T47D (cell line): ENCODE data around the gene HHEX.

ENCODE experiments used
- DNase-seq, 2 experiments: peaks; one replicate each; pipeline versions ENCODE4 v3.0.0 to v3.0.0-alpha.2; 2011 to 2012; ENCODE audit warnings: low read depth in 1 of 2, low spot score in 1 of 2
- JUND ChIP-seq: IDR thresholded peaks from 2 replicates; pipeline ENCODE4 v1.6.1; 2012; ENCODE audit warnings: low read depth
- in situ Hi-C: cut with HindIII; loops from 2 replicates; pipeline ENCODE4 v1.10.0; 2016; ENCODE audit warnings: low sequenced_read_pairs, low pct_unique_long_range_greater_than_20kb

The HHEX gene

DNA sequence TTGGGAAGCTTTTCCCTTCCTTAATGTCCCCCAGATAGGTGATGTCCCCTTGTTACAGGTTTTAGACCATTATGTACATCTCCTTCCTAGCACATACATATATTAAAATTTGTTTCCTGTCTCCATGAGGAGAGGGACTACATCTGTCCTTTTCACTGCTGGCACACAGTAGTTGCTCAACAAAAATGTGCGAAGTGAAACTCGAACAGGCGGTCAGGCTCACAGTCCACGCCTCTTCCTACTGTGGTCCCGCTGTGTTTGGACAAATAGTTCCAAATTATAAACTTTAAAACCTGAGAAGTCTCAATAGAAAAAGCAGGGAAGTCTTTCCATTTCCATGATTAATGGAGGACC, 1.2 kb upstream of the HHEX start:
- TF ChIP-seq JUND: no peak
- DNase-seq: no peak
- in situ Hi-C loops: no loop called here

DNA sequence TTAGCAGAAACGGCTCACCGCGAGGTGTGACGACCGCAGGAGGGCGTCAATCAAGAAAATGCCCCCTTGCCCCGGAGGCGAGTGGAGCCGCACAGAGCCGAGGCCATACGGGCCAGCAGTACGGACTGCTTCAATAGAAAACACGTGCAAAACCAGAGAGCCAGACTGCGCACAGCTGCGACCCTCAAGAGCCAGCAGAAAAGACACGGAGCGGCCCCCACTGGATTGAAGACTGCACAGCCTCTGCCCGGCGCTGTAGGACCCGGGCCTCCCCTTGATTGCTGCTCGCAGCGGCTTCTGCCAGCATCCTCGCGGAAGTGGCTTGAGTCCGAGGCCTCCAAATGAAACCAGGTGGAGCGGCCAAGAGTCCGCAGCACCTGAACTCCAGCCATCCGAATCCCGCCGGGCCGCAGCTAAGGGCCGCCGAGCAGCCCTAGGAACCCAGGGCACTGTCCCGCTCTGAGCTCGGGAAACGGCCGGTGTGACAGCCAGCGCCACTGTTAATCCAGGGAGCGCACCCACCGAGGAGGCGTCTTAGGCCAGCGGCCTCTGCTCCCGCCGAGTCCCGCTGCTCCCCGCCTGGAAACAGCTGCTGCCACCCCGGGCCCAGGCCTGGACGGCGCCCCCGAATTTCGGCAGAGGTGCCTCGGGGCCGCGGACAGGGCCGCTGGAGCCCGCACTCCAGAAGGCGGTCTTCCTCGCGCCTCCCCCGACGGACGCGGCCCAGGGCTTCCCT, 660 bp upstream of the HHEX start:
- DNase-seq: peak in 1 of 2 experiments; percentile 60
- no peak for TF ChIP-seq JUND
- in situ Hi-C loops: no loop called here

DNA sequence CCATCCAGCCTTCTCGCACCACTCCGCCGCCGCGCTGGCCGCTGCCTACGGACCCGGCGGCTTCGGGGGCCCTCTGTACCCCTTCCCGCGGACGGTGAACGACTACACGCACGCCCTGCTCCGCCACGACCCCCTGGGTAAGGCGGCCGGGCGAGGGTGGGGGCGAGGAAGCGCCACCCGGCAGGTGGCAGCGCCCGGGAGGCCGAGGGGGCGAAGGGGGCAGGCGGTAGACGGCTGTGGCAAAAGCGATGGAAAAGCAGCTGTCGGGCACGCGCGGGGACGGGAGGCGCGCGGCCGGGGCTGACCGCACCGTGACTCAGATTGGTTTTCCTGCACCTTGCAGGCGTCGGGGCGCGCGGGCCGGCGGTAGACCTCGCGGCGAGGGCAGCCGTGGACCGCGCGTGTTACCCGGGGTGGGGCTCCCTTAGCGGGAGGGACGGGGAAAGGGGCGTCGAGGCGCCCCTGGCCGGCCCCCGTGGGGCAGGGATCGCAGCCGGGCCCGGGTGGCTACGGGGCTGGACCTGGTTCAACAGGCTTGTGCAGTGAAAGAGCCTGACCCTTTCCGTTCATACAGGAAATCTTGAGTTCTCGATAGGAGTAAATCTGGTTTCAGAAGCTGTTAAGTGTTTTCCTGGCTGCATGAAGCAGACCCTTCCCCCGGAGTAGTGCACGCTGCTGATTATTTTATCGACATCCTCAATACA, 608 bp downstream of the HHEX start:
- DNase-seq: peak; percentile 61 to 73
- in situ Hi-C loops: no loop called here
- no peak for TF ChIP-seq JUND

DNA sequence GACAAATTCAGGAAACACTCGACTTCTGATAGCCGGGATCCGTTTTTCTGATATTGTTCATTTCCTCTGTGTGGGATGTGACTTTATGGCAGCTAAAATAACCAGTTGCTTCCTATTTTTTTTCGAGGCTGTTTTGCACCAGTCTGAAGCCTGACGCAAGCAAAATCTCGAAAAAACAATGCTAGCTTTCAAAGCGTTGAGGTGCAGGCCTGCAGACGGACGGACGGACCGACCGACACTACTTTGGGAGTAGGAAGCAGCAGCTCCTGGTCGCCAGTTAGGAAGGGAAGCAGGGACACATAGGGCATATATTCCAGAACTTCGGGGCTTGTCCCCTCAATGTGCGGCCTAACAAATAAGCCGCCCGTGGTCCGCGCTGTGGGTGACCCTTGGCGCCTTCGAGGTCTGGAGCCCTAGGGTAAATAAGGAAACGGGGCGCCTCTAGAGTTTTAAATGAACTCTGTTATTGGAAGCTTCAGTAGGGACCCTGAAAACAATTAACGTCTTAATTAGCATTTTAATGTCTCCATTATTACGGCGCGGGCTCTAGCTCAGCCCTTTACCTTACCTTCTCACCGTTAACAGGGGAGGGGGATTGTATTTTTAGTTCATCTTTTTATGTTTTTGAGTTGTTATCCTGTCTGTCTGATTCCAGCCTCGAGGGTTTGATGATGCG, 1.3 kb downstream of the HHEX start:
- no peak for TF ChIP-seq JUND
- DNase-seq: no peak
- in situ Hi-C loops: no loop called here

DNA sequence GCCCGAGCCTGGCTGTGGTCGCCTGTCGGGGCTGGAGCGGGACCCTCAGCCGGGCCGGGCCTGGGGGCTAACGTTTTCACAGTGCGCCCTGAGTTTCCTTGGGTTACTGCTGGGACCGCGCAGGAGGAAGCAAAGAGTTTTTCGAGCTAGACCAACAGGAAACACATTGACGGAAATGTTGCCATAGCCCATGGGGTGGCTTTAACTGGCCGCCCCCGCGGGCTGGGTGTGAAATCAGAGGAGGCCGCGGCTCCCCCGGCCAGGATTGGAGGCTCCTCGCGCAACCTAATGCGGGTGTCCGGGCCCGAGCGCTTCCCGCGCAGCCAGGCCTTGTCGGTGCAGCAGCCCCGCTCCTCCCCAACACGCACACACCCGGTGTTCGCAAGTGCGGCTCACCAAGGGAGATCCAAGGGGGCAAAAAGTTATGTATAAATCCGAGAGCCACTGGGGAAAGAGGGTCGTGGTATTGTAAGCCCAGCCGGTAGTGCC, 1.9 kb downstream of the HHEX start:
- in situ Hi-C loops: no loop called here
- TF ChIP-seq JUND: no peak
- DNase-seq: no peak

DNA sequence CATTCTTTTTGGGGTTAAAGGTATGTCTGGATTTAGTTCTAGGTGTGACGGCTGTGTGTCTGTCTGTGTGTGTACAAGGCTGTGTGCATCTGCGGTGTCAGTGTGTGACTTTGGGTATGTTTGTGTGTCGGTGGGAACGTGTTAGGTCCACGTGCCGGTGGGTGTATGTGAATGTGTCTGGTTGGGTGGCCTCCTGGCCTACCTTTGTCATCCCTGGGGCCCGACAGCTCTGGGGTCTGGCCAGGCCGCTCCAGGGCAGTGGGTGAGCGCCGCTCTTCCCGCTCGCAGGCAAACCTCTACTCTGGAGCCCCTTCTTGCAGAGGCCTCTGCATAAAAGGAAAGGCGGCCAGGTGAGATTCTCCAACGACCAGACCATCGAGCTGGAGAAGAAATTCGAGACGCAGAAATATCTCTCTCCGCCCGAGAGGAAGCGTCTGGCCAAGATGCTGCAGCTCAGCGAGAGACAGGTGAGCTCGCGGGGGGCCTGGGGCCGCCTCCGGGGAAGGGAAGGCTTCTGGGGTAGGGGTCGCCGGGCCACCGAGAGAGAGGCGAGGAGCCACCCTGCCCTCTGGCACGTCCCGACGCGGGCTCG, 2.4 kb downstream of the HHEX start:
- in situ Hi-C loops: no loop called here
- no peak for DNase-seq
- no peak for TF ChIP-seq JUND

DNA sequence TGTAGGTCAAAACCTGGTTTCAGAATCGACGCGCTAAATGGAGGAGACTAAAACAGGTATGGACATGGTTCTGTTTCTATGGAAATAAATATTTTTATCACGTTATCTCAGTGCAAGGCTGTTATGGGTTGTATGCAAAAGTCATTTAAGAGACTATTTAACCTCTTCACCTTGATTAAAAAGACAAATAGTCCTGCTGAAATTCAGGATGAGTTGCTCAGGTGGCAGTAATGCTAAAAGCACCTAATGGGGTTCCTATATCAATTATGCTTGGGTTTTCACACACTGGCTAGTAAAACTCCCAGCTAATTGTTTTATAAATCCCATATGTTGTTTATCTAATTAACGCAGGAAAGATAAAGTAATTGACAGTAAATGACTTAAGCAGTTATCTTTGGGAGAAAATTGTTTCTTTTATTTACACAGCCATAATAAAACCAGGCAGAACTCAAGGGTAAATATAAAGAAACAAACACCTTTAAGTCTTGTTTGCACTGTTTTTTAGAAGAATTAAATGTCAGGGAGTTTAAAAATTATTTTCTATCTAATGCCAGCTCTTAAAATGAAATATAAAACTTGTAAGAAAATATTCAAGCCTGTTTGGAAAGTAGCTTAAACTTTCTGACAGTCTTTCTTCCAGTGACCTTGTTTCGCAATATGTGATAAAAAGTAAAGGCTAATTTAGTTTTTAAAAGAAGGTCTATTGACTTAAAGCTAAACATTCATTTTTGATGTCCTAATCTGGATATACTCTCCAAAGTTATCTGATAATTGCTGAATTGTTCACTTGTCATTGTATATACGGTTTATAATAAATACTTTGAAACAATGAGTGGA, 3.2 kb downstream of the HHEX start:
- no peak for TF ChIP-seq JUND
- no peak for DNase-seq
- in situ Hi-C loops: no loop called here

DNA sequence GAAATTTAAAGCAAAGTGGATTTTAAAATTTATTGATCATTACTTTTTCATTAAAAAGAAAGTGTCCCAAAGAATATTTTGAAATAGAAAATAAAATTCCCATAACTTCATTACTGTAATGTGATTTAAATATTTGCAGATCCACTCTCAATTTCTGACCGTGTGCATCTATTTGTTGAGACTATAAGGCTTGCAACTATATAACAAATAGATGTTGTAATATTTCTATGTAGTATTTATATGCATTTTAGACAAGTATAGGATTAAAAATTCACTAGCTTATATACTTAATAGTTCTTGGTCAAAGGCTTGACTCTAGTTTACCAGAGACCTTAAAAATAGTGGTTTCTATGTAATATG, 3.8 kb downstream of the HHEX start:
- in situ Hi-C loops: no loop called here
- TF ChIP-seq JUND: no peak
- DNase-seq: no peak

DNA sequence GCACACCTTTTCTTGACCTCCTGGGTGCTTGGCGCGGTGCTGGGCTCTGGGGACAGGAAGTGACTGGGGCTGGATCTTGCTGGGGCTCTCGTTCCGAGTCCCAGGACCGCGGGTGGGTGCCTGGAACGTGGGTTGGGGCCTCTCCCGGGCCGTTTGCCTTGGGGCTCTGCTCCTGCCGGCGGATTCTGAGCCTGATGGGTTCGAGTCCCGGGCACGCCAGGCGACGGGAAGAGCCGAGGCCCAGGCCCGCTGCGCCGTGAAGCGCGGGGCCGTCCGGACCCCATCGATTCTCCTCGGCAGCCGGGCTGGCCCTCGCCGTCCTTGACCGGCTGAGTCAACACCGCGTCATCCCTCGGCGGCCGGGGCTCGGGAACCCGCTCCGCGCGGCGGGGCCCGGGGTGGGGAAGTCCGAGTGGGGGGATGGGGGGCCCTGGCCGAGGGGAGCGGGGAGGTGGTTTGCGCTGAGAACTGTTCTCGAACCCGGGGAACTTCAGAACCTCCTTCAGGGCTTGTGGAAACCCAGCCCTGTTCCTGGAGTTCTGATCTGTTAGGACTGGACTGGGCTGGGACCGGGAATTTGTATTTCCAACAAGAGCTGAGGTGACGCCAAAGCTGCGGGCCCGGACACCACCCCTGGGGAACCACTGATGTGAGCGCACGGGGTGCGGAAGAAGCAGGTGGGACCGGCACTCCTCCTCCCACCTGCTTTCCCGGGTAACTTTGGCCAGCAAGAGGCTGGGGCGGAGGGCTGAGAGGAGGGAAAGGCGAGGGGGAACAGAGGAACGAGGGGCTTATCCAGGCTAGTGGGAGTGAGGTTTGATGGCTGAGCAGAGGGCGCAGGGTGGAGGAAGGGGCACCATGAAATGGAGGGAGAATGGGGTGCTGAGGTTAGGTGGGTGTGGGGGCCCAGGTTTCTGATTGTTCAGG, 6.2 kb downstream of the HHEX start:
- in situ Hi-C loops: no loop called here
- DNase-seq: no peak
- TF ChIP-seq JUND: no peak

DNA sequence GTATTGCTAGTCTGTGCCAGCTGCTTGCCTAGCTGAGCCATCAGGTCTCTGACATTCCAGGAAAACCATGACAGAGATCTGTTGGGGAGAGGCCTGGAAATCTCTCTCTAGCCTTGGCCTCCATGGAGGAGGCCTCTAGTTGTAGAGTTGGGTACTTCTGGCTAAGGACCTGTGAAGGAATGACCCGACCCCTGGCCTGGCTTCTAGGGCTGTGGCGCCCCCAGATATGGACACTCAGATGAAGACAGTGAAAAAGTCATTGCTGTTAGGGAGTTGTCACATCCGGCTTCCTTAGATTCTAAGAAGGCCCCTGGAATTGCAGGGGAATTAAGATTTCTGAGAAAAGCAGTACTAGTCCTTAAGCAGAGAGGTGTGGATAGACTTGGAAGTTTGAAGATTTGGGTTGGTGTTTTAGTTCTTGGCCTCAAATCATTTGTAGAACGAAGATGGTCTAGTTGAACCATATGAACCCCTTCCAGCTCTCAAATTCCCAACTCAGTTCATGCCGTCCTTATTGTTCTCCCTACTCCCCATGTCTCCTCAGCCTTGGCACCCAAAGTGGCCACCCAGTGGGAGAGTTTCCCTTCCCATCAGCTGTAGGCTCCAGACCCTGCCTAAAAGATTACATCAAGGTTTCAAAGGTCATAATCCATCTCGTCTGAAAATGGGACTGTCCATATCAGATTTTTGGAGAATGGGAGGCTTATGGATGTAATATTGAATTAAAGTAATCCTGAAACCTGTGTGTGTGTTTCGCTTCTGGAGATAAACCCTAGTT, 7.0 kb downstream of the HHEX start:
- in situ Hi-C loops: no loop called here
- TF ChIP-seq JUND: no peak
- DNase-seq: no peak
